Heart left ventricle (tissue), 13 donors: ENCODE data around the gene LHX6.

Experiments used
- POLR2A ChIP-seq, 2 donors: fragments of 450-650 bp; IDR thresholded peaks; one replicate each; pipeline ENCODE4 v1.6.1; 2017; ENCODE audit warnings: antibody characterized with exemption in 2 of 2, mild to moderate bottlenecking in 2 of 2, moderate library complexity in 2 of 2
- TF ChIP-seq, protein P1 (sequence below), 12 donors: fragments of 200-600 bp; sonication (generic) in 4 of 12; IDR thresholded peaks; one replicate each; pipeline versions ENCODE4 v1.5.0 to v1.8.0; 2018 to 2022; ENCODE audit warnings: antibody characterized with exemption in 12 of 12, mild to moderate bottlenecking in 5 of 12
- donor health status: ischemic (EF 13 %, LVEDD 7.1; RV severe dilation, severe dysfunction).
- donor health status: DM: no; HTN: yes; CAD: no.
- donor health status: DM: no; HTN: no; CAD: no.
- donor health status: ischemic (EF 25% LVEDD 6.9; RV normal size, moderate dysfunction).
- donor health status: ischemic (EF 25% LVEDD 5.7; RV mildly dilated, moderate dysfunction).
- donor health status: ischemic (EF 35%, LVEDD 5.7; RV mildly dilated, moderate dysfunction).
- donor health status: nonischemic (EF 11% LVEDD 7.7; RV severe dilation, severe dysfunction).
- donor health status: DM: yes; HTN: yes; CAD: no.
- donor health status: PGD.
- donor health status: ischemic (EF 29% LVEDD 5.4; RV normal size, mild dysfunction).
- donor health status: nonischemic (EF 23%, LVEDD 6.1; RV moderate dilation, normal function).

DNA sequence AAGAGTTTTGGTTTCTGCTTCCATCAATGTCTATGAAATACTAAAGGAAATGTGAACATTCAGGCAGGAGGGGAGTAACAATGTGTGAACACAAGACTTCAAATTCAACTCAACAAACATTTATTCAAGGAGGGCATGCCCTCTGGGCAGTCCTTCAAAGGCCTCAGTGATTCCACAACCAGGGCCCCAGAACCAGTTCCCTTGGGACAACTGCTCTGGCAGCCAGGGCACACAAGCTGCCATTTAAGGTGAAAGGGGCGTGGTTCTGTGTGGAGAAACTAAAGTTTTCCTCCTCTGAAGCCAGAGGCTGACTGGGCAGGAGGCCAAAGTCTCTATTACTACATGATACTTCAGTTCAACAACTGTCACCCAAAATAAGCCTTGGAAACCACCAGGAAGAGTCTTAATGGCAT is 32.7 kb upstream of the LHX6 start:
- TF ChIP-seq, protein P1, sequence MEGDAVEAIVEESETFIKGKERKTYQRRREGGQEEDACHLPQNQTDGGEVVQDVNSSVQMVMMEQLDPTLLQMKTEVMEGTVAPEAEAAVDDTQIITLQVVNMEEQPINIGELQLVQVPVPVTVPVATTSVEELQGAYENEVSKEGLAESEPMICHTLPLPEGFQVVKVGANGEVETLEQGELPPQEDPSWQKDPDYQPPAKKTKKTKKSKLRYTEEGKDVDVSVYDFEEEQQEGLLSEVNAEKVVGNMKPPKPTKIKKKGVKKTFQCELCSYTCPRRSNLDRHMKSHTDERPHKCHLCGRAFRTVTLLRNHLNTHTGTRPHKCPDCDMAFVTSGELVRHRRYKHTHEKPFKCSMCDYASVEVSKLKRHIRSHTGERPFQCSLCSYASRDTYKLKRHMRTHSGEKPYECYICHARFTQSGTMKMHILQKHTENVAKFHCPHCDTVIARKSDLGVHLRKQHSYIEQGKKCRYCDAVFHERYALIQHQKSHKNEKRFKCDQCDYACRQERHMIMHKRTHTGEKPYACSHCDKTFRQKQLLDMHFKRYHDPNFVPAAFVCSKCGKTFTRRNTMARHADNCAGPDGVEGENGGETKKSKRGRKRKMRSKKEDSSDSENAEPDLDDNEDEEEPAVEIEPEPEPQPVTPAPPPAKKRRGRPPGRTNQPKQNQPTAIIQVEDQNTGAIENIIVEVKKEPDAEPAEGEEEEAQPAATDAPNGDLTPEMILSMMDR (IDR thresholded peaks at IDR 0.05) = no peak
- TF ChIP-seq POLR2A (IDR thresholded peaks at IDR 0.05) = no peak
